GM18519 (cell line): ENCODE measurements around the gene HS3ST5.
"Not testable (repeated sequence)": the region's sequence is repeated elsewhere in the genome, so short reads cannot be mapped to it uniquely, and the experiment has no call there.

Experiments
- ATAC-seq: cut with Tn5 transposase; IDR thresholded peaks from one replicate; pipeline ENCODE4 v1.9.1; 2021; ENCODE audit warnings: mild to moderate bottlenecking, moderate library complexity; ENCODE audit not compliant: unreplicated experiment, low FRiP score

Gene HS3ST5

GRCh38 chr6:114158838-114159694, 183.8 kb downstream of the HS3ST5 start:
- ATAC-seq: no peak

- ATAC-seq: no peak
These were observed 184.4 kb downstream of the HS3ST5 start for GRCh38 chr6:114158411-114158810.

- no peak for ATAC-seq
These were observed 185.0 kb downstream of the HS3ST5 start for GRCh38 chr6:114157848-114158247.

GRCh38 chr6:114155763-114156162, 187.1 kb downstream of the HS3ST5 start:
- ATAC-seq: no peak

GRCh38 chr6:114154812-114155211, 188.0 kb downstream of the HS3ST5 start:
- no peak for ATAC-seq

GRCh38 chr6:114153448-114153847, 189.4 kb downstream of the HS3ST5 start:
- ATAC-seq: no peak

- ATAC-seq: no peak
These were observed 191.6 kb downstream of the HS3ST5 start for GRCh38 chr6:114151064-114151690.

GRCh38 chr6:114149182-114149581, 193.6 kb downstream of the HS3ST5 start:
- not testable (repeated sequence) for ATAC-seq

GRCh38 chr6:114144887-114145851, 197.7 kb downstream of the HS3ST5 start:
- ATAC-seq: no peak

GRCh38 chr6:114142258-114142657, 200.6 kb downstream of the HS3ST5 start:
- ATAC-seq: no peak

- ATAC-seq: no peak
These were observed 202.4 kb downstream of the HS3ST5 start for GRCh38 chr6:114140416-114140815.

- ATAC-seq: no peak
These were observed 204.1 kb downstream of the HS3ST5 start for GRCh38 chr6:114138577-114139248.

GRCh38 chr6:114135363-114135971, 207.4 kb downstream of the HS3ST5 start:
- ATAC-seq: no peak

GRCh38 chr6:114133816-114134215, 209.0 kb downstream of the HS3ST5 start:
- no peak for ATAC-seq

GRCh38 chr6:114131945-114132344, 210.9 kb downstream of the HS3ST5 start:
- ATAC-seq: no peak

- ATAC-seq: no peak
These were observed 217.2 kb downstream of the HS3ST5 start for GRCh38 chr6:114125576-114125975.

GRCh38 chr6:114121913-114122662, 220.7 kb downstream of the HS3ST5 start:
- ATAC-seq: no peak

- no peak for ATAC-seq
These were observed 223.8 kb downstream of the HS3ST5 start for GRCh38 chr6:114119056-114119455.

- no peak for ATAC-seq
These were observed 227.2 kb downstream of the HS3ST5 start for GRCh38 chr6:114115652-114116051.
